Fibroblast of lung (primary cell): ENCODE measurements around the gene DNAJB6.

Source experiments
- EZH2 ChIP-seq: IDR thresholded peaks from 2 replicates; pipeline ENCODE4 v1.5.1; 2012; ENCODE audit warnings: low read length, control low read depth, mild to moderate bottlenecking; ENCODE audit errors: missing control alignments
- TF ChIP-seq, protein P1 (sequence below), 2 donors: IDR thresholded peaks in 1 of 2; conservative IDR thresholded peaks in 1 of 2; 1 replicate in 1 of 2; 2 replicates in 1 of 2; pipeline ENCODE4 v1.5.1; 2011 to 2012; ENCODE audit warnings: low read length in 2 of 2, control low read depth in 1 of 2, inconsistent platforms in 1 of 2, low read depth in 1 of 2, mild to moderate bottlenecking in 1 of 2

DNA sequence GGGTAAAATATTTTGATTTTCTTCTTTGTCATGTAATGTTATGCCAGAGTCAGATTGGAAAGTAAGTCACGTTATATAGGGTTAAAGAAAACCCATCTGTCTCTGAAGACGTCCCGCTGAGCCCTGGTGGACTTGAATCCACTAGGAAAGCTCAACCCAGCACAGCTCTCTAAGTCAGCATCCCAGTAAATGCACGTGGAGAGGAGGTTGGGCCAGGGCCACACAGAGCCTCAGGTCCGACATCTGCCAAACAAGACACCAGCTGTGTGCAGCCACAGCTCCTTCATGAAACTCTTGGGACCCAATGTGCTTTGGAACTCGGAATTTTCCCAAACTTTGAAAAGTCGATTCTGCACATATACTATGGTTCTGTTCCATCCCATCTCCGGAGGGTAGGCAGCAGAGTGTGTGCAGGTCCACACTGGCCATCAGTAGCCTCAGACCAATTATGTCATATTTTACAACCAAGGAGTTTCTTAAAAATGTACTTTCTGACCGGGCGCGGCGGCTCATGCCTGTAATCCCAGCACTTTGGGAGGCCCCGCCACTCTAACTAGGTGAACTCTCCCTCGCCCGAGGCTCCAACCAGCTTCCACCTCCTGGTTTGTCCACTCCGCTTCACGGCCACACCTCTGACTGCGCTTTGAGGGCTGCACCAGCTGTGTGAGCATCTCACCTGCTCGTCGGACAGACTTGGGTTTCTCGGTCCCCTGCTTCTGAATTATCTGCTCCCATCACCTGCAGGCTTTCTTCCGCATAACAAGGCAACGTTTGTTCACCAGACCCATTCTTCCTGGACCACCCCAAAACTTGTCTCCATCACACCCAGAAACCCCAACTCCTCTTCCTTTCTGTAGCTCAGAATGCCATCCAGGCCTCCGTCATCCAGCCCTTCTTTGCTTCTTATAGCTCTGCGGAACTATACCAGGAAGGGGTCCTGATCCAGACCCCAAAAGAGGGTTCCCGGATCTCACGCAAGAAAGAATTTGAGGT is 29.7 kb upstream of the DNAJB6 start:
- TF ChIP-seq, protein P1, sequence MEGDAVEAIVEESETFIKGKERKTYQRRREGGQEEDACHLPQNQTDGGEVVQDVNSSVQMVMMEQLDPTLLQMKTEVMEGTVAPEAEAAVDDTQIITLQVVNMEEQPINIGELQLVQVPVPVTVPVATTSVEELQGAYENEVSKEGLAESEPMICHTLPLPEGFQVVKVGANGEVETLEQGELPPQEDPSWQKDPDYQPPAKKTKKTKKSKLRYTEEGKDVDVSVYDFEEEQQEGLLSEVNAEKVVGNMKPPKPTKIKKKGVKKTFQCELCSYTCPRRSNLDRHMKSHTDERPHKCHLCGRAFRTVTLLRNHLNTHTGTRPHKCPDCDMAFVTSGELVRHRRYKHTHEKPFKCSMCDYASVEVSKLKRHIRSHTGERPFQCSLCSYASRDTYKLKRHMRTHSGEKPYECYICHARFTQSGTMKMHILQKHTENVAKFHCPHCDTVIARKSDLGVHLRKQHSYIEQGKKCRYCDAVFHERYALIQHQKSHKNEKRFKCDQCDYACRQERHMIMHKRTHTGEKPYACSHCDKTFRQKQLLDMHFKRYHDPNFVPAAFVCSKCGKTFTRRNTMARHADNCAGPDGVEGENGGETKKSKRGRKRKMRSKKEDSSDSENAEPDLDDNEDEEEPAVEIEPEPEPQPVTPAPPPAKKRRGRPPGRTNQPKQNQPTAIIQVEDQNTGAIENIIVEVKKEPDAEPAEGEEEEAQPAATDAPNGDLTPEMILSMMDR (conservative IDR thresholded peaks at IDR 0.05 in 1 of 2, IDR thresholded peaks at IDR 0.05 in 1 of 2; ENCODE audit: low read depth in 1 of 2, low read length in 2 of 2), result no peak
- TF ChIP-seq EZH2, result no peak
